Measurements from ENCODE around the gene HTD2.
"Not testable (repeated sequence)": the region's sequence is repeated elsewhere in the genome, so short reads cannot be mapped to it uniquely, and the experiment has no call there.

The HTD2 gene

GRCh38 chr3:58305882-58306711 is at the start of gene HTD2, which contains the start of gene RPP14:
TSS of gene HTD2 (plus strand) at chr3:58306520. CDS start at chr3:58317614, 11,094 bp downstream.
TSS of gene RPP14 (plus strand) at chr3:58306245. CDS start at chr3:58310330, 4,085 bp downstream.
- Histone ChIP-seq H3K9ac (ENCODE audit: low read depth in 1 of 2, low read length in 2 of 2) (peak within 1 kb of the TSS; percentile 97 to 98), H3K9me3 (ENCODE audit: control insufficient read depth in 1 of 2, low read length in 2 of 2) (no peaks in the 10 kb centered on the region), H3K27ac (ENCODE audit: low read depth, low read length) (peak within 1 kb of the TSS; percentile 97), H3K27me3 (ENCODE audit: control insufficient read depth in 1 of 2, insufficient read depth in 2 of 2, low read length in 2 of 2) (peaks cover 0 to 3% of the 10 kb centered on the region in 2 donors), H3K36me3 (ENCODE audit: control insufficient read depth in 1 of 2, insufficient read depth in 2 of 2, low read length in 2 of 2) (peaks cover 0 to 14% of the 10 kb centered on the region in 2 donors), H3K4me3 (ENCODE audit: low read depth in 1 of 2, low read length in 2 of 2) (peak within 1 kb of the TSS; percentile 92 to 98), H3K4me1 (ENCODE audit: control insufficient read depth in 1 of 2, insufficient read depth in 2 of 2, low read length in 2 of 2) (peaks cover 17 to 24% of the 10 kb centered on the region in 2 donors)

GRCh38 chr3:58258392-58259055 is 47.8 kb upstream of the HTD2 start:
- Histone ChIP-seq H3K9ac (ENCODE audit: low read depth in 1 of 2, low read length in 2 of 2) (no peak overlapping the region), H3K27me3 (ENCODE audit: control insufficient read depth in 1 of 2, insufficient read depth in 2 of 2, low read length in 2 of 2) (no peaks in the 10 kb centered on the region), H3K9me3 (ENCODE audit: control insufficient read depth in 1 of 2, low read length in 2 of 2) (no peaks in the 10 kb centered on the region), H3K27ac (ENCODE audit: low read depth, low read length) (no peak overlapping the region), H3K4me3 (ENCODE audit: low read depth in 1 of 2, low read length in 2 of 2) (no peak overlapping the region), H3K36me3 (ENCODE audit: control insufficient read depth in 1 of 2, insufficient read depth in 2 of 2, low read length in 2 of 2) (peaks cover 14 to 28% of the 10 kb centered on the region in 2 donors), H3K4me1 (ENCODE audit: control insufficient read depth in 1 of 2, insufficient read depth in 2 of 2, low read length in 2 of 2) (no peaks in the 10 kb centered on the region)

- no peak overlapping the region for H3K4me3 ChIP-seq (ENCODE audit: low read depth in 1 of 2, low read length in 2 of 2)
- H3K4me1 ChIP-seq (ENCODE audit: control insufficient read depth in 1 of 2, insufficient read depth in 2 of 2, low read length in 2 of 2): no peaks in the 10 kb centered on the region
- H3K9me3 ChIP-seq (ENCODE audit: control insufficient read depth in 1 of 2, low read length in 2 of 2): no peaks in the 10 kb centered on the region
- peaks cover 14 to 28% of the 10 kb centered on the region in 2 donors for H3K36me3 ChIP-seq (ENCODE audit: control insufficient read depth in 1 of 2, insufficient read depth in 2 of 2, low read length in 2 of 2)
- H3K27ac ChIP-seq (ENCODE audit: low read depth, low read length): no peak overlapping the region
- no peak overlapping the region for H3K9ac ChIP-seq (ENCODE audit: low read depth in 1 of 2, low read length in 2 of 2)
- H3K27me3 ChIP-seq (ENCODE audit: control insufficient read depth in 1 of 2, insufficient read depth in 2 of 2, low read length in 2 of 2): no peaks in the 10 kb centered on the region
These were observed 46.0 kb upstream of the HTD2 start for GRCh38 chr3:58260261-58260731.

- H3K9me3 ChIP-seq (ENCODE audit: control insufficient read depth in 1 of 2, low read length in 2 of 2): no peaks in the 10 kb centered on the region
- H3K27me3 ChIP-seq (ENCODE audit: control insufficient read depth in 1 of 2, insufficient read depth in 2 of 2, low read length in 2 of 2): no peaks in the 10 kb centered on the region
- no peak overlapping the region for H3K27ac ChIP-seq (ENCODE audit: low read depth, low read length)
- H3K36me3 ChIP-seq (ENCODE audit: control insufficient read depth in 1 of 2, insufficient read depth in 2 of 2, low read length in 2 of 2): peaks cover 14 to 28% of the 10 kb centered on the region in 2 donors
- H3K9ac ChIP-seq (ENCODE audit: low read depth in 1 of 2, low read length in 2 of 2): no peak overlapping the region
- H3K4me1 ChIP-seq (ENCODE audit: control insufficient read depth in 1 of 2, insufficient read depth in 2 of 2, low read length in 2 of 2): no peaks in the 10 kb centered on the region
- no peak overlapping the region for H3K4me3 ChIP-seq (ENCODE audit: low read depth in 1 of 2, low read length in 2 of 2)
These were observed 45.6 kb upstream of the HTD2 start for GRCh38 chr3:58260733-58261132.

GRCh38 chr3:58261954-58262666 is 44.2 kb upstream of the HTD2 start:
- no peaks in the 10 kb centered on the region for H3K27me3 ChIP-seq (ENCODE audit: control insufficient read depth in 1 of 2, insufficient read depth in 2 of 2, low read length in 2 of 2)
- H3K9me3 ChIP-seq (ENCODE audit: control insufficient read depth in 1 of 2, low read length in 2 of 2): no peaks in the 10 kb centered on the region
- no peak overlapping the region for H3K9ac ChIP-seq (ENCODE audit: low read depth in 1 of 2, low read length in 2 of 2)
- peaks cover 17 to 28% of the 10 kb centered on the region in 2 donors for H3K36me3 ChIP-seq (ENCODE audit: control insufficient read depth in 1 of 2, insufficient read depth in 2 of 2, low read length in 2 of 2)
- no peak overlapping the region for H3K27ac ChIP-seq (ENCODE audit: low read depth, low read length)
- no peak overlapping the region for H3K4me3 ChIP-seq (ENCODE audit: low read depth in 1 of 2, low read length in 2 of 2)
- H3K4me1 ChIP-seq (ENCODE audit: control insufficient read depth in 1 of 2, insufficient read depth in 2 of 2, low read length in 2 of 2): peaks cover 0 to 5% of the 10 kb centered on the region in 2 donors

- Histone ChIP-seq H3K4me3 (ENCODE audit: low read depth in 1 of 2, low read length in 2 of 2) (no peak overlapping the region), H3K9me3 (ENCODE audit: control insufficient read depth in 1 of 2, low read length in 2 of 2) (no peaks in the 10 kb centered on the region), H3K4me1 (ENCODE audit: control insufficient read depth in 1 of 2, insufficient read depth in 2 of 2, low read length in 2 of 2) (peaks cover 0 to 5% of the 10 kb centered on the region in 2 donors), H3K27me3 (ENCODE audit: control insufficient read depth in 1 of 2, insufficient read depth in 2 of 2, low read length in 2 of 2) (no peaks in the 10 kb centered on the region), H3K27ac (ENCODE audit: low read depth, low read length) (no peak overlapping the region), H3K9ac (ENCODE audit: low read depth in 1 of 2, low read length in 2 of 2) (no peak overlapping the region), H3K36me3 (ENCODE audit: control insufficient read depth in 1 of 2, insufficient read depth in 2 of 2, low read length in 2 of 2) (peaks cover 13 to 29% of the 10 kb centered on the region in 2 donors)
These were observed 39.7 kb upstream of the HTD2 start for GRCh38 chr3:58266577-58266976.

GRCh38 chr3:58267543-58267942 is 38.8 kb upstream of the HTD2 start:
- not testable (repeated sequence) for H3K9ac ChIP-seq (ENCODE audit: low read depth in 1 of 2, low read length in 2 of 2); H3K4me3 ChIP-seq (ENCODE audit: low read depth in 1 of 2, low read length in 2 of 2); H3K4me1 ChIP-seq (ENCODE audit: control insufficient read depth in 1 of 2, insufficient read depth in 2 of 2, low read length in 2 of 2); H3K27me3 ChIP-seq (ENCODE audit: control insufficient read depth in 1 of 2, insufficient read depth in 2 of 2, low read length in 2 of 2); H3K9me3 ChIP-seq (ENCODE audit: control insufficient read depth in 1 of 2, low read length in 2 of 2); H3K27ac ChIP-seq (ENCODE audit: low read depth, low read length)
- peaks cover 13 to 33% of the 10 kb centered on the region in 2 donors for H3K36me3 ChIP-seq (ENCODE audit: control insufficient read depth in 1 of 2, insufficient read depth in 2 of 2, low read length in 2 of 2)

GRCh38 chr3:58269356-58269755 is 37.0 kb upstream of the HTD2 start:
- Histone ChIP-seq H3K4me1 (ENCODE audit: control insufficient read depth in 1 of 2, insufficient read depth in 2 of 2, low read length in 2 of 2) (peaks cover 0 to 5% of the 10 kb centered on the region in 2 donors), H3K36me3 (ENCODE audit: control insufficient read depth in 1 of 2, insufficient read depth in 2 of 2, low read length in 2 of 2) (peaks cover 13 to 45% of the 10 kb centered on the region in 2 donors), H3K27ac (ENCODE audit: low read depth, low read length) (no peak overlapping the region), H3K27me3 (ENCODE audit: control insufficient read depth in 1 of 2, insufficient read depth in 2 of 2, low read length in 2 of 2) (no peaks in the 10 kb centered on the region), H3K9me3 (ENCODE audit: control insufficient read depth in 1 of 2, low read length in 2 of 2) (no peaks in the 10 kb centered on the region), H3K4me3 (ENCODE audit: low read depth in 1 of 2, low read length in 2 of 2) (no peak overlapping the region), H3K9ac (ENCODE audit: low read depth in 1 of 2, low read length in 2 of 2) (no peak overlapping the region)

GRCh38 chr3:58270485-58270884 is 35.8 kb upstream of the HTD2 start:
- no peaks in the 10 kb centered on the region for H3K9me3 ChIP-seq (ENCODE audit: control insufficient read depth in 1 of 2, low read length in 2 of 2)
- H3K4me3 ChIP-seq (ENCODE audit: low read depth in 1 of 2, low read length in 2 of 2): no peak overlapping the region
- H3K9ac ChIP-seq (ENCODE audit: low read depth in 1 of 2, low read length in 2 of 2): no peak overlapping the region
- no peaks in the 10 kb centered on the region for H3K27me3 ChIP-seq (ENCODE audit: control insufficient read depth in 1 of 2, insufficient read depth in 2 of 2, low read length in 2 of 2)
- H3K36me3 ChIP-seq (ENCODE audit: control insufficient read depth in 1 of 2, insufficient read depth in 2 of 2, low read length in 2 of 2): peaks cover 16 to 51% of the 10 kb centered on the region in 2 donors
- peaks cover 0 to 5% of the 10 kb centered on the region in 2 donors for H3K4me1 ChIP-seq (ENCODE audit: control insufficient read depth in 1 of 2, insufficient read depth in 2 of 2, low read length in 2 of 2)
- H3K27ac ChIP-seq (ENCODE audit: low read depth, low read length): no peak overlapping the region
